GM12873 (cell line): ENCODE measurements around the gene GRID1.
A peak's percentile ranks its signal among the peaks of the same experiment; 100 is the strongest.

Experiments
- TF ChIP-seq, protein P1 (sequence below): IDR thresholded peaks from 2 replicates; pipeline ENCODE4 v1.5.1; 2012; ENCODE audit warnings: low read depth, mild to moderate bottlenecking, moderate library complexity, low read length, control low read depth; ENCODE audit not compliant: insufficient read depth; ENCODE audit errors: missing control alignments

GRID1 gene

DNA sequence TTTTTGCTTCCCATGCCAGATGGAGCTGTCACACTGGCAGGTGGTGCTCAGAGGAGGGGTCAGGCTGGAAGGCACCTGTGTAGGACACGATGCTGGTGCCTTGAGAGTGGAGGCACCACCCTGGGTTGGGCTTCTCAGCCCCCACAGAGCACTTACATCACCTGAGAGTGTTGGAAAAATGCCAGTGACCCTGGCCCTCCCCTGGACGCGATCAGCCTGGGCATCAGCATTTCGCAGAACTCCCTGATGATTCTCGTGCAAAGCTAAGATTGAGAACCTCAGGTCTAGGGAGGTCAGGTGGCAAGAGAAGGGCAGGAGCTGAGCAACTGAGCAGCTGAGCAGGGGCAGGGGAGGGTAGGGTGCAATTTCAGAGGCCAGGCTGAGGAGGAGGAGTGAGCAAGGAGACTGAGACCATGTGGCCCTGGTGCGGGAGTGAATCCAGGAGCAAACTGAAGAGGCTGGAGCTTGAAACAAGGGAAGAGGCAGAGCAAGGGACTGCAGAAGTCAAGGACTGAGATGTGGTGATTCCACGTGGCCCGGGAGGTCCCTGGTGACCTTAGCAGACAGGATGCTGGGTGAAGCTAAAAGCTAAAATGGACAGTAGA lies 24.7 kb upstream of the GRID1 start:
- TF ChIP-seq, protein P1, sequence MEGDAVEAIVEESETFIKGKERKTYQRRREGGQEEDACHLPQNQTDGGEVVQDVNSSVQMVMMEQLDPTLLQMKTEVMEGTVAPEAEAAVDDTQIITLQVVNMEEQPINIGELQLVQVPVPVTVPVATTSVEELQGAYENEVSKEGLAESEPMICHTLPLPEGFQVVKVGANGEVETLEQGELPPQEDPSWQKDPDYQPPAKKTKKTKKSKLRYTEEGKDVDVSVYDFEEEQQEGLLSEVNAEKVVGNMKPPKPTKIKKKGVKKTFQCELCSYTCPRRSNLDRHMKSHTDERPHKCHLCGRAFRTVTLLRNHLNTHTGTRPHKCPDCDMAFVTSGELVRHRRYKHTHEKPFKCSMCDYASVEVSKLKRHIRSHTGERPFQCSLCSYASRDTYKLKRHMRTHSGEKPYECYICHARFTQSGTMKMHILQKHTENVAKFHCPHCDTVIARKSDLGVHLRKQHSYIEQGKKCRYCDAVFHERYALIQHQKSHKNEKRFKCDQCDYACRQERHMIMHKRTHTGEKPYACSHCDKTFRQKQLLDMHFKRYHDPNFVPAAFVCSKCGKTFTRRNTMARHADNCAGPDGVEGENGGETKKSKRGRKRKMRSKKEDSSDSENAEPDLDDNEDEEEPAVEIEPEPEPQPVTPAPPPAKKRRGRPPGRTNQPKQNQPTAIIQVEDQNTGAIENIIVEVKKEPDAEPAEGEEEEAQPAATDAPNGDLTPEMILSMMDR, result no peak

DNA sequence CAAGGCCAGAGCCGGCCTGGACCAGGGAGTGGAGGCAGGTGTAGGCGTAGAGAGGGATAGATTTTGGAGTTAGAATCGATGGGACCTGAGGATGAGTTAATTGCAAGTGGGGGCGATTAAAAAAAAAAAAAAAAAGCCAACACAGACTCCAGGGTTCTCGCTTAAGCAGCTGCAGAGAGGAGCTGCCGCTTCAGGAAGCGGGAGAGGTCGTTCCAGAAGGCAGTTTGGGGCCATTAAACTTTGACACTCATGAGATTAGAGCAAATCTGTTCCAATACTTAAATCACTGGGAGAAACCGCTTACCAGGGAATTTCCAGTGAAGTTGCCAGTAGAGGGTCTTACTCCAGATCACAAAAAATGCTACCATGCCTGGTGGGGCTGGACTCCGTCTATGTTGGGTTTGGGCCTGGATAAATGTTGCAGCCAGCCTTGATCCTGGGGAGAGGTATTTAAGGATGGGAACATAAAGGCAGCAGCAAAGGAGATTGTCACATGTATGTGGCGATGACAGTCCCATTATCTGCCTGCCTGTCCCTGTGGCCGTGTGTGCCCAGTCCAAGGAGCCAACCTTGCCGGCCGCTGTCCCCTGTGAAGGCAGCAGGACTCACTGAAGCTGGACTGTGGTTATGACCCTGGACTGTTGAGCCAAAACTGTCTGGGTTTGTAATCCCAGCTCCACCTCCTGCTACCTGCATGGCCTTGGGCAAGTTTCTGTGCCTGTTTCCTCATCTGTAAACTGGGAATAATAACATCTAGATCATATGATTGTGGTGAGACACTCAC lies 23.9 kb upstream of the GRID1 start:
- TF ChIP-seq, protein P1, result no peak

DNA sequence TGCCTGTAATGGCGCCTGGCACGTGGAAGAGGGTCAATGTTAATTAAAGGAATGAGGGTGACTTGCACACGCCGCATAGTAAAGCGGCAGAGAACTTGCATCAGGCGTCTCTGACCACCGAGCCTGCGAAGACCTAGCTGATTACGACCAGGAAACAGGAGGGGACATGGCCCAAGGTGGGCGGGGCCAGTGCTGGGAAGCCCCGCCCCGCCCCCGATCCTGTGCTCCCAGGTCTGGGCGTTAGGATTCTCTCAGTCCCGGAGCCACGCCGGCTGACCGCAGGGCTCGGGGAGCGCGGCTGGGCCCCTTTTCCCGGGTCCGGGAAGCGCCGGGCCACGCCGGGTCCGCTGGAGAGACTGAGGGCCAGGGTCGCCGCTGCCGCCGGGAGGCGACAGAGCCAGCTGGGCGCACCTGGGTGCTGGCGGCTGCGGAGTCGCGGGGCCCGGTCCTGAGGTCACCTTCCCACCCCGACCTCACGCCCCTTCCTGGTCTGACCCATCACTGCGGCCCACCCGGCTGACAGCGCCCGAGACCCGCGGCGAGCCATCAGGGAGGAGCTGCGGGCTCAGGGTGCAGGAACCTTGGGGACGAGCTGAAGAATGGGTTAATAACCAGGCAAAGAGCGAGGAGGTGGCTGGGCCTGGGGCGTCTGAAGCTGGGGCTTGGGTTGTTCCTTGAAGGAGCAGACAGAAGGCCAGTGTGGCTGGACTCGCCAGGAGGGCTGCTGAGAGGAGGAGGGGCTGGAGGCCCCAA lies 23.0 kb upstream of the GRID1 start:
- TF ChIP-seq, protein P1, result peak; percentile 24

DNA sequence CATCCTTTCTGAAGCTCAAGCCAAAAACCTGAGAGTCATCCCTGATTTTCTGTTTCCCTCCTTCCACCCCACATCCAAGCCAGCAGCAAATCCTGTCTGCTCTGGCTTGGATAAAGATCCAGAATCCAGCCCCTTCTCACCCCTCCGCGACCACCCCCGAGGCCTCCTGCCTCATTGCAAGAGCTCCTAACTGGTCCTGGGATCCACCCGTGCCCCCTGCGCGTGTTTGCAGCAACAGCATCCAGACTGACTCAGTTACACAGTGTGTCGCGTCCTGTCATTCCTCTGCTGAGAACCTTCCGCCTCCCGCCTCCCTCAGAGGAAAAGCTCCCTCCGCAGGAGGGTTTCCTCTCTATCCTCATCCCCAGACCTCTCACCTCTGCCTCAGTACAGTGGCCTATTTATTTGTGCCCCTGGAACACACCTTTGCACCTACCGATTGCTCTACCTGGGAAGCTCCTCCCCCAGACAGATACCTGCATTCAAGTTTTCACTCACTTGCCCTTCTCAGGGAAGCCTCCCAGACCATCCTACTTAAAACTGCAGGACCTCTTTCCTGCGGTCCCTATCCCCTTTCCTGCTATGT lies 21.6 kb upstream of the GRID1 start:
- TF ChIP-seq, protein P1, result no peak

DNA sequence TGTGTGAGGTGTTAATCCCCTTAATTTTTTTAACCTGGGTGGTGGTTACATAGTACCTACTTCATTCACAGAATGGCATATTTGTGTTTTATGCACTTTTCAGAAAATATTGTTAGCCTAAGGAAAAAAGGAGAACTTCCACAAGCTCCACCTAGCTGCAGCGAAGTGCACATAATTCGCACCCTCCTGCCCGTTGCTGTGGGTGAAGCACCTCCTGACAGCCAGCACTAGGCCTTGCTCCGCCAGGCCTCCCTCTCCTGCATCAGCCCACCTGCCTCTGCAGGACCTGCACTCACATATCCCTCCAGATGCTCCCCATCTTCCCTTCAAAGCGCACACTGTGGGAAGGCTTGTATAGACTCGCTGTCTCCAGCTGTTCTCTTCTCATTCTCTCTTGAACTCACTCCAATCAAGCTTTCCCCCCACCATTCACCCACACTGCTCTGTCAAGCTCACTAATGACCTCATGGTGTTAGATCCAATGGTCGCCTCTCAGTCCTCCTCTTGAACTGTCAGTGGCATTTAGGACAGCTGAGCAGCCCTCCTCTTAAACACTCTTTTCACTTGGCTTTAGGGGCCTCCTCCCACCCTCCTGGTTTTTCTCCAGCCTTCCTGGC lies 20.7 kb upstream of the GRID1 start:
- TF ChIP-seq, protein P1, result peak; percentile 25

DNA sequence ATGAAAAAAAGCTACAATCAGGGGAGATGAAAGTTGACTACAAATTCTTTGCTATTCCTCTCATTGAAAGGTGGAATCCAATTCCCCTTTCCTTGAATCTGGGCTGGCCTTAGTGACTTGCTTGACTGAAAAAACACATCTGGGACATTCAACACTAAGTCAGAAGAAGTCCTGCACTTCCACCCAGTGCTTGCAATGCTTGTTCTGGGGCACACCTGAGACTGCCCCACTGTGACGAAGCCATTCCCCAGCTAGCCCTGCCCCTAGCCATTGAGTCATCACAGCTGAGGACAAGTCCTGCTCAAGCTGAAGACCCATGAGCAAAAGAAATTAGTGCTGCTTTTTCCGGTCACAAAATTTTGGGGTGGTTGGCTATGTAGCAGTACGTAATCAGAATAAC lies 19.2 kb upstream of the GRID1 start:
- TF ChIP-seq, protein P1, result no peak

DNA sequence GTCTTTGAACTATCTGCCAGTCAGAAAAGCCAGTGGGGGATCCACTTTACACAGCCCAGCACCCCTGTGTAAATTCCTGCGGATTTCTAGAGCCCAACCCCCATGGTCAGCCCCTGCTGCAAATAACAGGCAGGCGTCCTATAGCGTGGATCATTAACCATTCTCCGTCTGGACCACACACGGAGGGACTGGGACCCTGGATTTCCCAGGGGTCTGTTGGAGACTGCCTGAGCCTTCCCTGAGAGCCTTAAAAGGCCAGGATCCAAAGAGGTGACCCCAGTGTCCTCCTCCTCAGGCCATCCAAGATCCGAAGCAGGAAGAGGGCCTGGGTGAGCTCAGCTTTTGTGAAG lies 11.2 kb upstream of the GRID1 start:
- TF ChIP-seq, protein P1, result no peak
